EL (cell line): ENCODE data around the gene FXYD7.
A peak's percentile ranks its signal among the peaks of the same experiment; 100 is the strongest.
"Not testable (repeated sequence)": the region's sequence is repeated elsewhere in the genome, so short reads cannot be mapped to it uniquely, and the experiment has no call there.

ENCODE experiments used
- DNase-seq: peaks from one replicate; pipeline ENCODE4 v3.0.0-alpha.2; 2016

Gene FXYD7

GRCh38 chr19:35146746-35147459 is 3.8 kb downstream of the FXYD7 start:
- DNase-seq, result no peak

- no peak for DNase-seq
Observed at GRCh38 chr19:35149463-35149862, 6.4 kb downstream of the FXYD7 start.

- DNase-seq, result no peak
Observed at GRCh38 chr19:35150445-35150844, 7.4 kb downstream of the FXYD7 start.

GRCh38 chr19:35151273-35152065 is 8.4 kb downstream of the FXYD7 start:
- DNase-seq, result no peak

GRCh38 chr19:35153129-35153522 is 10.1 kb downstream of the FXYD7 start:
- DNase-seq, result not testable (repeated sequence)

GRCh38 chr19:35153701-35154524 is 10.9 kb downstream of the FXYD7 start:
- DNase-seq, result peak; percentile 58

- DNase-seq, result peak; percentile 84
Observed at GRCh38 chr19:35154525-35155406, 11.7 kb downstream of the FXYD7 start, which contains the start of gene FXYD5. Gene FXYD5, plus strand, starts transcription at chr19:35154735. Its CDS starts 816 bp downstream, at chr19:35155551.

- DNase-seq, result no peak
Observed at GRCh38 chr19:35155441-35155840, 12.4 kb downstream of the FXYD7 start.

GRCh38 chr19:35155981-35156672 is 13.1 kb downstream of the FXYD7 start:
- DNase-seq, result no peak

- no peak for DNase-seq
Observed at GRCh38 chr19:35156673-35157014, 13.6 kb downstream of the FXYD7 start.

GRCh38 chr19:35157431-35157830 is 14.4 kb downstream of the FXYD7 start:
- no peak for DNase-seq

GRCh38 chr19:35159606-35160005 is 16.6 kb downstream of the FXYD7 start:
- no peak for DNase-seq

GRCh38 chr19:35160629-35161433 is 17.8 kb downstream of the FXYD7 start:
- no peak for DNase-seq

- no peak for DNase-seq
Observed at GRCh38 chr19:35161434-35161743, 18.3 kb downstream of the FXYD7 start.

- DNase-seq, result peak; percentile 94
Observed at GRCh38 chr19:35162471-35163326, 19.6 kb downstream of the FXYD7 start.

GRCh38 chr19:35164418-35164817 is 21.4 kb downstream of the FXYD7 start:
- peak; percentile 74 for DNase-seq

- DNase-seq, result no peak
Observed at GRCh38 chr19:35165200-35166058, 22.4 kb downstream of the FXYD7 start.

- no peak for DNase-seq
Observed at GRCh38 chr19:35166100-35167063, 23.3 kb downstream of the FXYD7 start.
